ENCODE measurements around the gene PRR12. TPM values are rescaled to one million over a fixed set of nuclear protein-coding genes. Genes with fewer than 3 reads are reported as not detected.

The PRR12 gene
- polyA plus RNA-seq, 3 donors = 0.04 to 3.3 (median 0.11) TPM

DNA sequence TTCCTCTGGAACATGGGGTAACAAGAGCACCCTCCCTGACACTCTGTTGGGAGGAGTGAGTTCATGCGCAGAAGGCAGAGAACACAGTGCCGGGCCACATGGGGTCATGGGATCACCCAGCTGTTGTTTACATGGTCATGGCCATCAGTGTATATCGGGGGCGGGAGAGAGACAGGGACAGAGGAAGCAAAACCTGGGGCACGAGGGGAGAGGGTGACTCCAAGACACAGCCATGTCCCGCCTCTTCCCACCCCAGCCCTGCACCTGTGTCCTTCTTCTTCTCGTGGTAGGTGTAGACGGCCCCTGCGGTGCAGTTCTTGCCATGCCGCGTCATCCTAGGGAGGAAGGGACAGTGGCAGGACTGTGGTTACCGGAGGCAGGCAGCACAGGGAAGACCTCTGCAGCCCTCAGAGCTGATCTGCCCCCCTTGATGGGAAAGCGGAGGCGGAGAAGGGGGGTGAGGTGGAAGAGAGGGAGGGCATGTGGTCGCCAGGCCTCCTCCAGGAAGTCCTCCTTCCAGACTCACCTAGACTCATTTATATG is 30.6 kb upstream of the PRR12 start:
- Histone ChIP-seq H3K36me3 (replicated peaks in 1 of 2; ENCODE audit: control insufficient read depth in 1 of 2, insufficient read depth in 2 of 2, low read length in 2 of 2) (peaks cover 44 to 58% of the 10 kb centered on the region in 2 donors), H3K9me3 (replicated peaks in 1 of 2; ENCODE audit: control insufficient read depth in 1 of 2, insufficient read depth in 1 of 2, low read length in 2 of 2) (no peaks in the 10 kb centered on the region), H3K79me2 (ENCODE audit: insufficient read depth, low read length) (peaks cover 22% of the 10 kb centered on the region), H3K4me3 (replicated peaks in 1 of 3; ENCODE audit: low read depth in 2 of 3, low read length in 3 of 3) (no peak overlapping the region), H3K27ac (ENCODE audit: low read depth in 1 of 2, low read length in 2 of 2) (no peak overlapping the region), H3K4me2 (replicated peaks; ENCODE audit: extremely low read depth, low read length, poor library complexity, severe bottlenecking) (no peak overlapping the region), H2AFZ (ENCODE audit: insufficient read depth, low read depth, low read length, poor library complexity, severe bottlenecking) (no peak overlapping the region), H3K9ac (ENCODE audit: insufficient read depth, low read length, poor library complexity, severe bottlenecking) (peak overlapping the region; percentile 27), H3K4me1 (ENCODE audit: control insufficient read depth in 1 of 2, insufficient read depth in 2 of 2, low read length in 2 of 2) (peaks cover 4 to 8% of the 10 kb centered on the region in 2 donors), H4K20me1 (ENCODE audit: insufficient read depth, low read length) (peaks cover 50% of the 10 kb centered on the region), H3K27me3 (ENCODE audit: control insufficient read depth in 2 of 2, insufficient read depth in 2 of 2, low read length in 2 of 2) (no peaks in the 10 kb centered on the region)
- no peak overlapping the region for H3K4me3 Mint-ChIP-seq
- DNase-seq = no peak
- peaks cover 38 to 62% of the 10 kb centered on the region in 2 donors for H3K36me3 Mint-ChIP-seq
- H3K27ac Mint-ChIP-seq = peak overlapping the region in 1 of 7 donors; percentile 84
- peaks cover 0 to 4% (median 0%) of the 10 kb centered on the region in 7 donors for H3K9me3 Mint-ChIP-seq
- intact Hi-C loops (cut with micrococcal nuclease) = no loop called here
- WGBS (ENCODE audit: insufficient coverage) = 14% methylated on average over 10 of the region's 15 CpGs
- H3K4me1 Mint-ChIP-seq = peaks cover 20% of the 10 kb centered on the region
- TF ChIP-seq, protein P1, sequence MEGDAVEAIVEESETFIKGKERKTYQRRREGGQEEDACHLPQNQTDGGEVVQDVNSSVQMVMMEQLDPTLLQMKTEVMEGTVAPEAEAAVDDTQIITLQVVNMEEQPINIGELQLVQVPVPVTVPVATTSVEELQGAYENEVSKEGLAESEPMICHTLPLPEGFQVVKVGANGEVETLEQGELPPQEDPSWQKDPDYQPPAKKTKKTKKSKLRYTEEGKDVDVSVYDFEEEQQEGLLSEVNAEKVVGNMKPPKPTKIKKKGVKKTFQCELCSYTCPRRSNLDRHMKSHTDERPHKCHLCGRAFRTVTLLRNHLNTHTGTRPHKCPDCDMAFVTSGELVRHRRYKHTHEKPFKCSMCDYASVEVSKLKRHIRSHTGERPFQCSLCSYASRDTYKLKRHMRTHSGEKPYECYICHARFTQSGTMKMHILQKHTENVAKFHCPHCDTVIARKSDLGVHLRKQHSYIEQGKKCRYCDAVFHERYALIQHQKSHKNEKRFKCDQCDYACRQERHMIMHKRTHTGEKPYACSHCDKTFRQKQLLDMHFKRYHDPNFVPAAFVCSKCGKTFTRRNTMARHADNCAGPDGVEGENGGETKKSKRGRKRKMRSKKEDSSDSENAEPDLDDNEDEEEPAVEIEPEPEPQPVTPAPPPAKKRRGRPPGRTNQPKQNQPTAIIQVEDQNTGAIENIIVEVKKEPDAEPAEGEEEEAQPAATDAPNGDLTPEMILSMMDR (IDR thresholded peaks at IDR 0.05) = no peak
- peaks cover 0 to 3% (median 2%) of the 10 kb centered on the region in 3 donors for H3K27me3 Mint-ChIP-seq (ENCODE audit: low read depth in 3 of 3)

DNA sequence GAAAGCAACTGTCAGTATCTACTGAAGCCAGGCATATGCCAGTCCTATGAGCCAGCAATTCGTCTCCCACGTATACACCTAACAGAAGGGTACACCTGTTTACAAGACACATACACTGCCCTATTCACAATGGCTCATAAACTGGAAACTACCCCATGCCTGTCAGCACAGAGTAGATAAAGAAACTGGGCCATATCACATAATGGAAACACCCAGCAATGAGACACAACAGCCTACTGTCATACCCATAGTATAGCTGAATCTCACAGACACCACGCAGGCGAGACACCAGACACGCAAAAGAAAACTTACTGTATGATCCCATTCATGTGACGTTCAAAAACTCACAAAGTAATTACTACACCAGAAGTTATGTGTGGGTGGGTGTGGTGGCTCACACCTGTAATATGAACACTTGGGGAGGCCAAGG is 26.4 kb upstream of the PRR12 start:
- intact Hi-C loops (cut with micrococcal nuclease) = no loop called here
- 94% methylated on average over 2 of the region's 6 CpGs for WGBS (ENCODE audit: insufficient coverage)
- H4K20me1 ChIP-seq (ENCODE audit: insufficient read depth, low read length) = peaks cover 61% of the 10 kb centered on the region

More for the DNA sequence above, 26.4 kb upstream of the PRR12 start:
- no peak overlapping the region for H3K4me3 ChIP-seq (replicated peaks in 1 of 3; ENCODE audit: low read depth in 2 of 3, low read length in 3 of 3)
- no peak overlapping the region for H3K4me2 ChIP-seq (replicated peaks; ENCODE audit: extremely low read depth, low read length, poor library complexity, severe bottlenecking)
- Mint-ChIP-seq H3K27me3 (ENCODE audit: low read depth in 3 of 3) (peaks cover 0 to 2% (median 2%) of the 10 kb centered on the region in 3 donors), H3K27ac (peak overlapping the region in 2 of 7 donors; percentile 13 to 67), H3K36me3 (peaks cover 13 to 36% of the 10 kb centered on the region in 2 donors), H3K4me1 (peaks cover 26% of the 10 kb centered on the region), H3K9me3 (no peaks in the 10 kb centered on the region), H3K4me3 (no peak overlapping the region)
- no peak overlapping the region for H3K9ac ChIP-seq (ENCODE audit: insufficient read depth, low read length, poor library complexity, severe bottlenecking)
- H3K9me3 ChIP-seq (replicated peaks in 1 of 2; ENCODE audit: control insufficient read depth in 1 of 2, insufficient read depth in 1 of 2, low read length in 2 of 2) = no peaks in the 10 kb centered on the region
- peaks cover 4 to 8% of the 10 kb centered on the region in 2 donors for H3K4me1 ChIP-seq (ENCODE audit: control insufficient read depth in 1 of 2, insufficient read depth in 2 of 2, low read length in 2 of 2)
- DNase-seq = no peak
- H3K27me3 ChIP-seq (ENCODE audit: control insufficient read depth in 2 of 2, insufficient read depth in 2 of 2, low read length in 2 of 2) = no peaks in the 10 kb centered on the region
- H3K79me2 ChIP-seq (ENCODE audit: insufficient read depth, low read length) = peaks cover 51% of the 10 kb centered on the region
- no peak overlapping the region for H2AFZ ChIP-seq (ENCODE audit: insufficient read depth, low read depth, low read length, poor library complexity, severe bottlenecking)
- H3K36me3 ChIP-seq (replicated peaks in 1 of 2; ENCODE audit: control insufficient read depth in 1 of 2, insufficient read depth in 2 of 2, low read length in 2 of 2) = peaks cover 7 to 19% of the 10 kb centered on the region in 2 donors
- TF ChIP-seq, protein P1 (IDR thresholded peaks at IDR 0.05) = no peak
- no peak overlapping the region for H3K27ac ChIP-seq (ENCODE audit: low read depth in 1 of 2, low read length in 2 of 2)
